AG04450 (cell line): ENCODE data around the gene SMAD3. TPM values are rescaled to one million over a fixed set of nuclear protein-coding genes. Genes with fewer than 3 reads are reported as not detected.
A peak's percentile ranks its signal among the peaks of the same experiment; 100 is the strongest.

Source experiments
- CTCF ChIA-PET: fragments of 300-600, 350-600 bp; formaldehyde crosslinking; extraction: SDS; loops from one replicate; lab custom pipeline; 2022; ENCODE audit warnings: antibody characterized with exemption, inconsistent platforms; lab: Charles Lee
- POLR2A ChIA-PET: fragments of 350-600 bp; formaldehyde crosslinking; extraction: SDS; loops from one replicate; lab custom pipeline; 2021; ENCODE audit warnings: antibody characterized with exemption, inconsistent platforms; lab: Yijun Ruan, JAX
- DNase-seq: peaks from one replicate; pipeline ENCODE4 v3.0.0-alpha.2; 2011; ENCODE audit warnings: low read depth, low spot score
- H3K27ac ChIP-seq: one replicate; pipeline ENCODE4 v1.5.1; 2012; ENCODE audit warnings: low read depth, low read length, control low read depth
- H3K27me3 ChIP-seq: one replicate; pipeline ENCODE4 v1.6.0; 2012; ENCODE audit warnings: low read length; ENCODE audit not compliant: control insufficient read depth, insufficient read depth
- H3K4me3 ChIP-seq: 2 replicates; pipeline ENCODE4 v1.5.1; 2011; ENCODE audit warnings: mild to moderate bottlenecking, low read depth, low read length, control low read depth
- H3K9me3 ChIP-seq: 2 replicates; pipeline ENCODE4 v1.5.1; 2012; ENCODE audit warnings: low read length; ENCODE audit not compliant: control insufficient read depth, insufficient read depth
- polyA plus RNA-seq: library from polyadenylated mRNA; depleted of rRNA; stranded (reverse); fragments of >200 nt; gene quantifications from 2 replicates; pipeline ENCODE4 v1.2.3, GENCODE V29; 2011
- TF ChIP-seq, protein P1 (sequence below): IDR thresholded peaks from 2 replicates; pipeline ENCODE4 v1.5.1; 2011; ENCODE audit warnings: low read depth, low read length, control low read depth, inconsistent platforms

SMAD3 gene
- polyA plus RNA-seq, 1 experiment = 115 TPM

DNA sequence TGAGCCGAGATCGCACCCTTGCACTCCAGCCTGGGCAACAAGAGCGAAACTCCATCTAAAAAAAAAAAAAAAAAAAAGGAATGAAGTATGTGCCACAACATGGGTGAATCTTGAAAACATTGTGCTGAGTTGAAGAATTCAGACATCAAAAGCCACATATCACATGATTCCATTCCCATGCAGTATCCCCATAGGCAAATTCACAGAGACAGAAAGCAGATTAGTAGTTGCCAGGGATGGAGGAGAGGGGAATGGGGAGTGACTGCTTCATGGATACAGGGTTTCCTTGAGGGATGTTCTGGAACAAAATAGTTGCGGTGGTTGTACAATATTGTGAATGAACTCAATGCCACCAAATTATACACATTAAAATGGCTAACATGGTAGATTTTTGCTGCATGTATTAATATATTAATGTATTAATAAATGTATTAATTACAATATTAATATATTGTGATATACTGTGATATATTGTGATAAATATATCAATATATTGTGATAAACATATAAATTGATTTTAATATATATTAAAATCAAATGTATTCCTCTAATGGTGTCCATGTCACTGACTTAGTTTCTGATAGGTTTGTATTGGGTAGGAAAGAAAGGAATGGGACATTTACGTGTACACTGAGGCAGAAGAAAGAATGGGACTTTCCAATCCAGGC is 34.9 kb downstream of the SMAD3 start:
- H3K9me3 ChIP-seq = no peaks in the 10 kb centered on the region
- DNase-seq = no peak
- H3K27ac ChIP-seq = no peak overlapping the region
- ChIA-PET POLR2A (interaction anchor here (0.7 kb wide), 1 partner anchor 87 kb away, joined by 5 read pairs; no protein-coding TSS in a partner anchor), CTCF (no interaction called here)
- H3K4me3 ChIP-seq = no peak overlapping the region
- TF ChIP-seq, protein P1, sequence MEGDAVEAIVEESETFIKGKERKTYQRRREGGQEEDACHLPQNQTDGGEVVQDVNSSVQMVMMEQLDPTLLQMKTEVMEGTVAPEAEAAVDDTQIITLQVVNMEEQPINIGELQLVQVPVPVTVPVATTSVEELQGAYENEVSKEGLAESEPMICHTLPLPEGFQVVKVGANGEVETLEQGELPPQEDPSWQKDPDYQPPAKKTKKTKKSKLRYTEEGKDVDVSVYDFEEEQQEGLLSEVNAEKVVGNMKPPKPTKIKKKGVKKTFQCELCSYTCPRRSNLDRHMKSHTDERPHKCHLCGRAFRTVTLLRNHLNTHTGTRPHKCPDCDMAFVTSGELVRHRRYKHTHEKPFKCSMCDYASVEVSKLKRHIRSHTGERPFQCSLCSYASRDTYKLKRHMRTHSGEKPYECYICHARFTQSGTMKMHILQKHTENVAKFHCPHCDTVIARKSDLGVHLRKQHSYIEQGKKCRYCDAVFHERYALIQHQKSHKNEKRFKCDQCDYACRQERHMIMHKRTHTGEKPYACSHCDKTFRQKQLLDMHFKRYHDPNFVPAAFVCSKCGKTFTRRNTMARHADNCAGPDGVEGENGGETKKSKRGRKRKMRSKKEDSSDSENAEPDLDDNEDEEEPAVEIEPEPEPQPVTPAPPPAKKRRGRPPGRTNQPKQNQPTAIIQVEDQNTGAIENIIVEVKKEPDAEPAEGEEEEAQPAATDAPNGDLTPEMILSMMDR = no peak
- H3K27me3 ChIP-seq = no peaks in the 10 kb centered on the region

DNA sequence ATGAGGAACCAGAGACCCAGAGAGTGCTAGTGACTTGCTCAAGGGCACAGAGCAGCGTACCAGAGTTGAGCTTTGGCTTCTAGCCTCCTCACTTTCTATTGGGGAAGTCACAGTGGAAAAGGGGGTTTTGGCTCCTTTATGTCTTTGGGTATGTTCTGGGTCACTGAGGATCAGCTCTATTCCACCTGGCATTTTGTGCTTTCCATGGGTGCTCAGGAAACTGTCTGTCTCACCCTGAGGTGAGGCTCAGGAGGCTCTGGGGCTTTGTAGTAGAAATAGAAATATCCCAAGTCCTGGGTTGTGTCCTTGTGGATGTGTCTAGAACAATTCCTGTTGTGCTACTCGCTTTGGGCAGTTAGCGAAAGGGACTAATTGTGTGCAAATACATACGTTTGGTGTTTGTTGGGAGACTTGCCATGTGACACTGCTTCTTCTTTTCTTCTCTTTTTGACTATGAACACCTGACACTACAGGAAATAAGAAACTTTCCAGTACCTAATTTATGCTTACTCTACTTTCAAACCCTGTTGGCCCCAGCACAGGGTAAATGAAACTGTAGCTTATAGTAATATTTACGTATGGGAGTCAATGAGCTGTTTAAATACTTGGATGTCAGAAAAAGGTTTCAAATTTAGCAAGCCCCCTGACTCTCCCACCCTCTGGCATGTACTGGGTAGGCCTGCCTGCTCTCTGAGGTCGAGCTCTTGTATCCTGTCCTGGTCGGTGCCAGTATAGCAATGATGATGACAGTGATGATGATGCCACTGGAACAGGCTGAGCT is 35.6 kb downstream of the SMAD3 start:
- TF ChIP-seq, protein P1 = no peak
- DNase-seq = no peak
- ChIA-PET CTCF (interaction anchor here (1.0 kb wide), 1 partner anchor 23 kb away, joined by 3 read pairs; no protein-coding TSS in a partner anchor), POLR2A (interaction anchor here (0.6 kb wide), 1 partner anchor 97 kb away, joined by 3 read pairs; no protein-coding TSS in a partner anchor)
- peak overlapping the region; percentile 22 for H3K27ac ChIP-seq
- H3K9me3 ChIP-seq = no peaks in the 10 kb centered on the region
- H3K27me3 ChIP-seq = no peaks in the 10 kb centered on the region
- H3K4me3 ChIP-seq = no peak overlapping the region

DNA sequence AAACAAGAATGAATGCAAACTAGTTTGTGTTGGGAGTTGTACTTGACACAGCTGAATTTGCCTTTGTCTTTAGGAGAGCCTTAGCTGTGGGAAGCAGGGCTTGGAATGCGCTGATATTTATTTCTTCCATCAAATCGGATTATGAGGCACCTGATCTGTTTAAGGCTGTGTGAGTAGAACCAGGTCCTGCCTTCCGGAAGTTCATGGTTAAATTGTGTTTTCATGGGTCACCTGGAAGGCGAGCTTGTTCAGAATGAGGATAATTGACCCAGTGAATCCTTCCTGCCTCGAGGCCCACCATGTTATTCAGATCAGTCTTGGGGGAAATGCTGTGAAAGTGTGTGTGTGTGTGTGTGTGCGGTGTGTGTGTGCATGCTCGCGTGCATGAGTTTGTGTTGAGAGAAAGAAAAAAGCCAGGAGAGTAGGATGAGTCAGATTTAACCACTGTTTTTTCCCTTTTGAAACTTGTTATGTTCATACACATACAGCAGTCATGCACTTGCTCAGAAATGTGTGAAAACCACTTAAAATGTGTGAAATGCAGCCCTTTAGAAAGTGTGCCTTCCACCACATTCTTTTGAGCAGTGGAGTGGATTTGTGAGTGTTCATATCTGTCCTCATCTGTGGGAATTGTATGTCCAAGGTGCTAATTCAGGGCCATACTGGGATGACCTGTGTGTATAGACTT is 36.7 kb downstream of the SMAD3 start:
- Histone ChIP-seq H3K9me3 (no peaks in the 10 kb centered on the region), H3K4me3 (no peak overlapping the region), H3K27me3 (no peaks in the 10 kb centered on the region), H3K27ac (peak overlapping the region; percentile 11)
- ChIA-PET CTCF (interaction anchor here (0.8 to 1.0 kb wide), 2 partner anchors 22 to 155 kb away, joined by 3 to 4 read pairs; no protein-coding TSS in a partner anchor), POLR2A (no interaction called here)
- no peak for DNase-seq
- TF ChIP-seq, protein P1 = no peak

DNA sequence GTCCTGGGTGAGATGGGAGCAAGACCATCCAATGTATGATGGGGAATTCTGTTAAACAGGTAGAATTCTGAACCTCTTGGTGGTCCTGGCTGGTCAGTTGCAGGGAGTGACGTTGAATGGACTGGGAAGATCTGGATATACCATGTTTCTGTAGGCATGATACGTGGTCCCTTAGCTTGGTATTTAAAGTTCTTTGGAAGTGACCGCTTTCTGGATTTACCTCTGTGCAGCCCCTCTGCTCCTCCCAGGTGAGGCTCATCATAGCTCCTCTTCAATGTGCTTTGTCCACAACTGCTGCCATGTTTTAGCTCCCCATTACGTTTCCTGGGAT is 37.2 kb downstream of the SMAD3 start:
- peak overlapping the region; percentile 1 for H3K27ac ChIP-seq
- CTCF ChIA-PET = interaction anchor here (0.8 kb wide), 1 partner anchor 156 kb away, joined by 4 read pairs; no protein-coding TSS in a partner anchor
- TF ChIP-seq, protein P1 = no peak

More for the DNA sequence above, 37.2 kb downstream of the SMAD3 start:
- POLR2A ChIA-PET = no interaction called here
- DNase-seq = no peak
- no peak overlapping the region for H3K4me3 ChIP-seq
- no peaks in the 10 kb centered on the region for H3K27me3 ChIP-seq
- no peaks in the 10 kb centered on the region for H3K9me3 ChIP-seq
